ENCODE measurements around the gene SMARCE1. TPM values are rescaled to one million over a fixed set of nuclear protein-coding genes. Genes with fewer than 3 reads are reported as not detected.

The SMARCE1 gene
- 200 TPM for polyA plus RNA-seq (2012; ENCODE audit: insufficient read depth, insufficient read length)

GRCh38 chr17:40647624-40648383, at the start of gene SMARCE1:
SMARCE1 (minus strand) TSS chr17:40647818; CDS start chr17:40645802, 2,016 bp downstream.
- H3K4me3 ChIP-seq (ENCODE audit: low read length) = peak within 1 kb of the TSS; percentile 95
- peak; percentile 65 for DNase-seq (ENCODE audit: low read depth, low spot score)

GRCh38 chr17:40697297-40697696, 49.7 kb upstream of the SMARCE1 start:
- no peak for DNase-seq (ENCODE audit: low read depth, low spot score)
- no peak overlapping the region for H3K4me3 ChIP-seq (ENCODE audit: low read length)

- H3K4me3 ChIP-seq (ENCODE audit: low read length) = no peak overlapping the region
- no peak for DNase-seq (ENCODE audit: low read depth, low spot score)
Observed at GRCh38 chr17:40696651-40697072, 49.0 kb upstream of the SMARCE1 start.

GRCh38 chr17:40695874-40696472, 48.4 kb upstream of the SMARCE1 start:
- no peak overlapping the region for H3K4me3 ChIP-seq (ENCODE audit: low read length)
- no peak for DNase-seq (ENCODE audit: low read depth, low spot score)

- no peak overlapping the region for H3K4me3 ChIP-seq (ENCODE audit: low read length)
- DNase-seq (ENCODE audit: low read depth, low spot score) = no peak
Observed at GRCh38 chr17:40694584-40694983, 47.0 kb upstream of the SMARCE1 start.

- no peak overlapping the region for H3K4me3 ChIP-seq (ENCODE audit: low read length)
- DNase-seq (ENCODE audit: low read depth, low spot score) = no peak
Observed at GRCh38 chr17:40687106-40687505, 39.5 kb upstream of the SMARCE1 start.

- DNase-seq (ENCODE audit: low read depth, low spot score) = no peak
- H3K4me3 ChIP-seq (ENCODE audit: low read length) = no peak overlapping the region
Observed at GRCh38 chr17:40686192-40686591, 38.6 kb upstream of the SMARCE1 start.

GRCh38 chr17:40680998-40681397, 33.4 kb upstream of the SMARCE1 start:
- DNase-seq (ENCODE audit: low read depth, low spot score) = no peak
- no peak overlapping the region for H3K4me3 ChIP-seq (ENCODE audit: low read length)

GRCh38 chr17:40679523-40679907, 31.9 kb upstream of the SMARCE1 start:
- no peak overlapping the region for H3K4me3 ChIP-seq (ENCODE audit: low read length)
- DNase-seq (ENCODE audit: low read depth, low spot score) = no peak

- no peak overlapping the region for H3K4me3 ChIP-seq (ENCODE audit: low read length)
- DNase-seq (ENCODE audit: low read depth, low spot score) = no peak
Observed at GRCh38 chr17:40678902-40679522, 31.4 kb upstream of the SMARCE1 start.

GRCh38 chr17:40675905-40676304, 28.3 kb upstream of the SMARCE1 start:
- DNase-seq (ENCODE audit: low read depth, low spot score) = no peak
- H3K4me3 ChIP-seq (ENCODE audit: low read length) = no peak overlapping the region

- H3K4me3 ChIP-seq (ENCODE audit: low read length) = no peak overlapping the region
- no peak for DNase-seq (ENCODE audit: low read depth, low spot score)
Observed at GRCh38 chr17:40672654-40673053, 25.0 kb upstream of the SMARCE1 start.

GRCh38 chr17:40671282-40671681, 23.7 kb upstream of the SMARCE1 start:
- DNase-seq (ENCODE audit: low read depth, low spot score) = no peak
- no peak overlapping the region for H3K4me3 ChIP-seq (ENCODE audit: low read length)

- no peak for DNase-seq (ENCODE audit: low read depth, low spot score)
Observed at GRCh38 chr17:40666331-40666730, 18.7 kb upstream of the SMARCE1 start.

GRCh38 chr17:40664582-40665333, 17.1 kb upstream of the SMARCE1 start, which contains the start of gene KRT222:
KRT222 (minus strand) TSS chr17:40665177; CDS start chr17:40665099, 78 bp downstream.
- H3K4me3 ChIP-seq (ENCODE audit: low read length) = no peak within 1 kb of the TSS
- no peak for DNase-seq (ENCODE audit: low read depth, low spot score)

More at GRCh38 chr17:40666331-40666730, 18.7 kb upstream of the SMARCE1 start:
- no peak overlapping the region for H3K4me3 ChIP-seq (ENCODE audit: low read length)

- no peak for DNase-seq (ENCODE audit: low read depth, low spot score)
- no peak overlapping the region for H3K4me3 ChIP-seq (ENCODE audit: low read length)
Observed at GRCh38 chr17:40663252-40663651, 15.6 kb upstream of the SMARCE1 start.

- no peak overlapping the region for H3K4me3 ChIP-seq (ENCODE audit: low read length)
- DNase-seq (ENCODE audit: low read depth, low spot score) = peak; percentile 9
Observed at GRCh38 chr17:40659911-40660310, 12.3 kb upstream of the SMARCE1 start.

- DNase-seq (ENCODE audit: low read depth, low spot score) = no peak
Observed at GRCh38 chr17:40658396-40658795, 10.8 kb upstream of the SMARCE1 start.

GRCh38 chr17:40651939-40652338, 4.3 kb upstream of the SMARCE1 start:
- no peak overlapping the region for H3K4me3 ChIP-seq (ENCODE audit: low read length)
- DNase-seq (ENCODE audit: low read depth, low spot score) = no peak

More at GRCh38 chr17:40658396-40658795, 10.8 kb upstream of the SMARCE1 start:
- no peak overlapping the region for H3K4me3 ChIP-seq (ENCODE audit: low read length)

Data from Jurkat, Clone E6-1 (cell line).